GM18498 (cell line): ENCODE data around the gene MAP2K1.
"Not testable (repeated sequence)": the region's sequence is repeated elsewhere in the genome, so short reads cannot be mapped to it uniquely, and the experiment has no call there.

Source experiments
- ATAC-seq: cut with Tn5 transposase; IDR thresholded peaks from one replicate; pipeline ENCODE4 v1.9.1; 2021; ENCODE audit warnings: mild to moderate bottlenecking, moderate library complexity; ENCODE audit not compliant: unreplicated experiment

MAP2K1 gene

GRCh38 chr15:66422347-66422746 is 35.6 kb downstream of the MAP2K1 start:
- no peak for ATAC-seq

- ATAC-seq, result no peak
These were observed 36.4 kb downstream of the MAP2K1 start for GRCh38 chr15:66423149-66423548.

GRCh38 chr15:66424963-66425612 is 38.4 kb downstream of the MAP2K1 start:
- no peak for ATAC-seq

- ATAC-seq, result no peak
These were observed 39.1 kb downstream of the MAP2K1 start for GRCh38 chr15:66425837-66426236.

GRCh38 chr15:66429117-66429516 is 42.4 kb downstream of the MAP2K1 start:
- no peak for ATAC-seq

GRCh38 chr15:66429546-66429945 is 42.8 kb downstream of the MAP2K1 start:
- no peak for ATAC-seq

- no peak for ATAC-seq
These were observed 44.0 kb downstream of the MAP2K1 start for GRCh38 chr15:66430627-66431255.

- ATAC-seq, result no peak
These were observed 47.0 kb downstream of the MAP2K1 start for GRCh38 chr15:66433726-66434125.

GRCh38 chr15:66440501-66440900 is 53.8 kb downstream of the MAP2K1 start:
- ATAC-seq, result no peak

GRCh38 chr15:66452420-66452819 is 65.7 kb downstream of the MAP2K1 start:
- ATAC-seq, result no peak

- ATAC-seq, result no peak
These were observed 66.4 kb downstream of the MAP2K1 start for GRCh38 chr15:66452971-66453580.

GRCh38 chr15:66454143-66454542 is 67.4 kb downstream of the MAP2K1 start:
- no peak for ATAC-seq

GRCh38 chr15:66456211-66456610 is 69.5 kb downstream of the MAP2K1 start:
- no peak for ATAC-seq

GRCh38 chr15:66459818-66460615 is 73.3 kb downstream of the MAP2K1 start:
- no peak for ATAC-seq

GRCh38 chr15:66461294-66461693 is 74.6 kb downstream of the MAP2K1 start:
- ATAC-seq, result not testable (repeated sequence)

- no peak for ATAC-seq
These were observed 75.2 kb downstream of the MAP2K1 start for GRCh38 chr15:66461917-66462316.

- no peak for ATAC-seq
These were observed 75.9 kb downstream of the MAP2K1 start for GRCh38 chr15:66462627-66463026.

- not testable (repeated sequence) for ATAC-seq
These were observed 78.6 kb downstream of the MAP2K1 start for GRCh38 chr15:66465294-66465693.

GRCh38 chr15:66467162-66468040 is 80.7 kb downstream of the MAP2K1 start:
- not testable (repeated sequence) for ATAC-seq

GRCh38 chr15:66470825-66471224 is 84.1 kb downstream of the MAP2K1 start:
- not testable (repeated sequence) for ATAC-seq
